Measurements from ENCODE around the gene MYLK4. TPM values are rescaled to one million over a fixed set of nuclear protein-coding genes. Genes with fewer than 3 reads are reported as not detected.

Gene MYLK4
- total RNA-seq, 8 experiments from 2014 or later: 0.18 to 1.4 (median 0.46) TPM

GRCh38 chr6:2772840-2773239, 22.1 kb upstream of the MYLK4 start:
- WGBS, 10 experiments: 33 to 100% (median 97%) methylated on average over 1 to 3 of the region's 3 CpGs; no CpG with 5 or more reads in 2 of the 10 experiments
- in situ Hi-C loops (cut with MboI; ENCODE audit: low pct_unique_long_range_greater_than_20kb in 2 of 9, low sequenced_read_pairs in 9 of 9, unreplicated experiment in 9 of 9): no loop called here
- ATAC-seq (replicated peaks in 6 of 8): no peak
- no peak overlapping the region for H3K27ac ChIP-seq
- peaks cover 22 to 28% of the 10 kb centered on the region in 2 donors for H3K4me1 ChIP-seq (replicated peaks in 1 of 2)
- H3K4me3 ChIP-seq: no peak overlapping the region

GRCh38 chr6:2771079-2771478, 20.4 kb upstream of the MYLK4 start:
- in situ Hi-C loops (cut with MboI; ENCODE audit: low pct_unique_long_range_greater_than_20kb in 2 of 9, low sequenced_read_pairs in 9 of 9, unreplicated experiment in 9 of 9): no loop called here
- no peak overlapping the region for H3K4me3 ChIP-seq
- 70 to 100% (median 100%) methylated on average over 1 to 3 of the region's 4 CpGs; no CpG with 5 or more reads in 1 of the 10 experiments for WGBS, 10 experiments
- peaks cover 22 to 28% of the 10 kb centered on the region in 2 donors for H3K4me1 ChIP-seq (replicated peaks in 1 of 2)
- peak in 1 of 8 experiments; percentile 28 for ATAC-seq (replicated peaks in 6 of 8)
- H3K27ac ChIP-seq: no peak overlapping the region

GRCh38 chr6:2770171-2770570, 19.4 kb upstream of the MYLK4 start:
- Histone ChIP-seq H3K4me3 (no peak overlapping the region), H3K4me1 (replicated peaks in 1 of 2) (peaks cover 22 to 28% of the 10 kb centered on the region in 2 donors), H3K27ac (no peak overlapping the region)
- in situ Hi-C loops (cut with MboI; ENCODE audit: low pct_unique_long_range_greater_than_20kb in 2 of 9, low sequenced_read_pairs in 9 of 9, unreplicated experiment in 9 of 9): no loop called here
- ATAC-seq (replicated peaks in 6 of 8): no peak
- WGBS, 10 experiments: 40 to 91% (median 67%) methylated on average over 1 to 5 of the region's 13 CpGs; no CpG with 5 or more reads in 2 of the 10 experiments

GRCh38 chr6:2768696-2769095, 18.0 kb upstream of the MYLK4 start:
- peak overlapping the region; percentile 59 to 79 (median 66) for H3K4me3 ChIP-seq
- in situ Hi-C loops (cut with MboI; ENCODE audit: low pct_unique_long_range_greater_than_20kb in 2 of 9, low sequenced_read_pairs in 9 of 9, unreplicated experiment in 9 of 9): no loop called here
- ATAC-seq (replicated peaks in 6 of 8): no peak
- WGBS, 10 experiments: 34 to 100% (median 66%) methylated on average over 1 to 6 of the region's 6 CpGs
- H3K4me1 ChIP-seq (replicated peaks in 1 of 2): peaks cover 22 to 33% of the 10 kb centered on the region in 2 donors
- no peak overlapping the region for H3K27ac ChIP-seq

- WGBS, 10 experiments: 20 to 78% (median 63%) methylated on average over 1 to 6 of the region's 9 CpGs
- in situ Hi-C loops (cut with MboI; ENCODE audit: low pct_unique_long_range_greater_than_20kb in 2 of 9, low sequenced_read_pairs in 9 of 9, unreplicated experiment in 9 of 9): no loop called here
- Histone ChIP-seq H3K4me1 (replicated peaks in 1 of 2) (peaks cover 22 to 33% of the 10 kb centered on the region in 2 donors), H3K27ac (no peak overlapping the region), H3K4me3 (peak overlapping the region; percentile 59 to 79 (median 66))
- ATAC-seq (replicated peaks in 6 of 8): no peak
Measured at GRCh38 chr6:2767657-2768524, 17.2 kb upstream of the MYLK4 start.

- WGBS, 10 experiments: 1 to 18% (median 9%) methylated on average over 4 to 13 of the region's 13 CpGs
- peak overlapping the region in 1 of 2 donors; percentile 75 for H3K27ac ChIP-seq
- no peak for ATAC-seq (replicated peaks in 6 of 8)
- in situ Hi-C loops (cut with MboI; ENCODE audit: low pct_unique_long_range_greater_than_20kb in 2 of 9, low sequenced_read_pairs in 9 of 9, unreplicated experiment in 9 of 9): no loop called here
- peak overlapping the region; percentile 59 to 79 (median 66) for H3K4me3 ChIP-seq
- peaks cover 22 to 33% of the 10 kb centered on the region in 2 donors for H3K4me1 ChIP-seq (replicated peaks in 1 of 2)
Measured at GRCh38 chr6:2766767-2767656, 16.3 kb upstream of the MYLK4 start.

GRCh38 chr6:2765896-2766766, 15.4 kb upstream of the MYLK4 start:
- H3K27ac ChIP-seq: peak overlapping the region; percentile 75 to 86
- H3K4me3 ChIP-seq: peak overlapping the region; percentile 59 to 79 (median 66)
- in situ Hi-C loops (cut with MboI; ENCODE audit: low pct_unique_long_range_greater_than_20kb in 2 of 9, low sequenced_read_pairs in 9 of 9, unreplicated experiment in 9 of 9): no loop called here
- ATAC-seq (replicated peaks in 6 of 8): peak in 5 of 8 experiments; percentile 3 to 45 (median 25)
- peaks cover 22 to 33% of the 10 kb centered on the region in 2 donors for H3K4me1 ChIP-seq (replicated peaks in 1 of 2)
- WGBS, 10 experiments: 0 to 8% (median 0%) methylated on average over 1 to 28 of the region's 91 CpGs; no CpG with 5 or more reads in 1 of the 10 experiments

GRCh38 chr6:2765166-2765895, 14.6 kb upstream of the MYLK4 start, which contains the start of gene WRNIP1:
Gene WRNIP1, plus strand, starts transcription at chr6:2765393. Its CDS starts 230 bp downstream, at chr6:2765623.
- in situ Hi-C loops (cut with MboI; ENCODE audit: low pct_unique_long_range_greater_than_20kb in 2 of 9, low sequenced_read_pairs in 9 of 9, unreplicated experiment in 9 of 9): no loop called here
- Histone ChIP-seq H3K4me3 (peak within 1 kb of the TSS; percentile 59 to 79 (median 66)), H3K27ac (peak within 1 kb of the TSS; percentile 88 to 95), H3K4me1 (replicated peaks in 1 of 2) (peaks cover 20 to 29% of the 10 kb centered on the region in 2 donors)
- 0% methylated on average over 1 to 2 of the region's 104 CpGs; no CpG with 5 or more reads in 8 of the 10 experiments for WGBS, 10 experiments
- ATAC-seq (replicated peaks in 6 of 8): peak; percentile 77 to 93 (median 91)

GRCh38 chr6:2764610-2765165, 14.0 kb upstream of the MYLK4 start:
- peak overlapping the region; percentile 88 to 95 for H3K27ac ChIP-seq
- 0 to 13% (median 2%) methylated on average over 6 to 25 of the region's 45 CpGs; no CpG with 5 or more reads in 1 of the 10 experiments for WGBS, 10 experiments
- ATAC-seq (replicated peaks in 6 of 8): peak; percentile 75 to 86 (median 84)
- H3K4me3 ChIP-seq: peak overlapping the region; percentile 41 to 62 (median 54)
- peaks cover 13 to 23% of the 10 kb centered on the region in 2 donors for H3K4me1 ChIP-seq (replicated peaks in 1 of 2)
- in situ Hi-C loops (cut with MboI; ENCODE audit: low pct_unique_long_range_greater_than_20kb in 2 of 9, low sequenced_read_pairs in 9 of 9, unreplicated experiment in 9 of 9): no loop called here

- WGBS, 10 experiments: 72 to 100% (median 86%) methylated on average over 1 to 25 of the region's 27 CpGs
- H3K4me3 ChIP-seq: peak overlapping the region; percentile 41 to 62 (median 54)
- peaks cover 11 to 16% of the 10 kb centered on the region in 2 donors for H3K4me1 ChIP-seq (replicated peaks in 1 of 2)
- no peak for ATAC-seq (replicated peaks in 6 of 8)
- in situ Hi-C loops (cut with MboI; ENCODE audit: low pct_unique_long_range_greater_than_20kb in 2 of 9, low sequenced_read_pairs in 9 of 9, unreplicated experiment in 9 of 9): no loop called here
- peak overlapping the region; percentile 88 to 95 for H3K27ac ChIP-seq
Measured at GRCh38 chr6:2763876-2764540, 13.3 kb upstream of the MYLK4 start.

GRCh38 chr6:2763345-2763841, 12.7 kb upstream of the MYLK4 start:
- H3K27ac ChIP-seq: no peak overlapping the region
- WGBS, 10 experiments: 94 to 100% (median 97%) methylated on average over 4 to 20 of the region's 36 CpGs; no CpG with 5 or more reads in 4 of the 10 experiments
- peaks cover 6 to 10% of the 10 kb centered on the region in 2 donors for H3K4me1 ChIP-seq (replicated peaks in 1 of 2)
- in situ Hi-C loops (cut with MboI; ENCODE audit: low pct_unique_long_range_greater_than_20kb in 2 of 9, low sequenced_read_pairs in 9 of 9, unreplicated experiment in 9 of 9): no loop called here
- H3K4me3 ChIP-seq: no peak overlapping the region
- ATAC-seq (replicated peaks in 6 of 8): no peak
